ENCODE results near the gene HERC2. TPM values are rescaled to one million over a fixed set of nuclear protein-coding genes. Genes with fewer than 3 reads are reported as not detected.

Gene HERC2
- total RNA-seq, 4 donors from 2014 or later: 59.3 to 88.1 (median 71.0) TPM

- intact Hi-C loops (cut with DNase I): no loop called here
- H3K9me3 ChIP-seq: no peaks in the 10 kb centered on the region
- no peak for DNase-seq
- TF ChIP-seq CTCF (IDR thresholded peaks at IDR 0.05): no peak
- no peak for TF ChIP-seq POLR2A (IDR thresholded peaks at IDR 0.05)
- peaks cover 19 to 22% of the 10 kb centered on the region in 2 donors for H3K36me3 ChIP-seq
- 83 to 92% methylated on average over 21 of the region's 21 CpGs for WGBS, 2 donors
- no peak overlapping the region for H3K4me3 ChIP-seq (replicated peaks in 1 of 3)
- no peak overlapping the region for H3K27ac ChIP-seq
- no peaks in the 10 kb centered on the region for H3K4me1 ChIP-seq
- H3K27me3 ChIP-seq: no peaks in the 10 kb centered on the region
Observed at GRCh38 chr15:28132524-28133275, 189.3 kb downstream of the HERC2 start.

- H3K27ac ChIP-seq: no peak overlapping the region
- TF ChIP-seq CTCF (IDR thresholded peaks at IDR 0.05) (no peak), POLR2A (IDR thresholded peaks at IDR 0.05) (no peak)
- no peaks in the 10 kb centered on the region for H3K27me3 ChIP-seq
- WGBS, 2 donors: 87 to 98% methylated on average over 12 to 13 of the region's 13 CpGs
- H3K4me3 ChIP-seq (replicated peaks in 1 of 3): no peak overlapping the region
- H3K9me3 ChIP-seq: no peaks in the 10 kb centered on the region
- no peak for DNase-seq
- intact Hi-C loops (cut with DNase I): no loop called here
- H3K36me3 ChIP-seq: peaks cover 19 to 27% of the 10 kb centered on the region in 2 donors
- H3K4me1 ChIP-seq: no peaks in the 10 kb centered on the region
Observed at GRCh38 chr15:28131946-28132345, 190.0 kb downstream of the HERC2 start.

- WGBS, 2 donors: 96 to 100% methylated on average over 6 to 13 of the region's 13 CpGs
- no peak overlapping the region for H3K4me3 ChIP-seq (replicated peaks in 1 of 3)
- intact Hi-C loops (cut with DNase I): no loop called here
- H3K4me1 ChIP-seq: no peaks in the 10 kb centered on the region
- DNase-seq: no peak
- no peak for TF ChIP-seq CTCF (IDR thresholded peaks at IDR 0.05)
- no peak for TF ChIP-seq POLR2A (IDR thresholded peaks at IDR 0.05)
- peaks cover 19 to 28% of the 10 kb centered on the region in 2 donors for H3K36me3 ChIP-seq
- no peaks in the 10 kb centered on the region for H3K9me3 ChIP-seq
- H3K27ac ChIP-seq: no peak overlapping the region
- no peaks in the 10 kb centered on the region for H3K27me3 ChIP-seq
Observed at GRCh38 chr15:28131400-28131799, 190.6 kb downstream of the HERC2 start.

GRCh38 chr15:28130651-28131050 lies 191.3 kb downstream of the HERC2 start:
- intact Hi-C loops (cut with DNase I): no loop called here
- WGBS, 2 donors: 92 to 95% methylated on average over 6 to 7 of the region's 7 CpGs
- DNase-seq: no peak
- H3K27ac ChIP-seq: no peak overlapping the region
- no peak overlapping the region for H3K4me3 ChIP-seq (replicated peaks in 1 of 3)
- no peaks in the 10 kb centered on the region for H3K4me1 ChIP-seq
- no peaks in the 10 kb centered on the region for H3K9me3 ChIP-seq
- peaks cover 19 to 28% of the 10 kb centered on the region in 2 donors for H3K36me3 ChIP-seq
- no peak for TF ChIP-seq CTCF (IDR thresholded peaks at IDR 0.05)
- no peak for TF ChIP-seq POLR2A (IDR thresholded peaks at IDR 0.05)
- no peaks in the 10 kb centered on the region for H3K27me3 ChIP-seq

GRCh38 chr15:28129231-28129848 lies 192.6 kb downstream of the HERC2 start:
- no peak overlapping the region for H3K27ac ChIP-seq
- 93 to 97% methylated on average over 4 to 9 of the region's 9 CpGs for WGBS, 2 donors
- H3K4me3 ChIP-seq (replicated peaks in 1 of 3): no peak overlapping the region
- H3K27me3 ChIP-seq: no peaks in the 10 kb centered on the region
- DNase-seq: no peak
- H3K9me3 ChIP-seq: no peaks in the 10 kb centered on the region
- no peak for TF ChIP-seq CTCF (IDR thresholded peaks at IDR 0.05)
- TF ChIP-seq POLR2A (IDR thresholded peaks at IDR 0.05): no peak
- intact Hi-C loops (cut with DNase I): no loop called here
- H3K4me1 ChIP-seq: no peaks in the 10 kb centered on the region
- H3K36me3 ChIP-seq: peaks cover 21 to 28% of the 10 kb centered on the region in 2 donors
